Measurements from ENCODE around the gene HYAL3. TPM values are rescaled to one million over a fixed set of nuclear protein-coding genes. Genes with fewer than 3 reads are reported as not detected.

Gene HYAL3
- polyA plus RNA-seq, 1 donor from 2014 or later = 9.1 TPM

DNA sequence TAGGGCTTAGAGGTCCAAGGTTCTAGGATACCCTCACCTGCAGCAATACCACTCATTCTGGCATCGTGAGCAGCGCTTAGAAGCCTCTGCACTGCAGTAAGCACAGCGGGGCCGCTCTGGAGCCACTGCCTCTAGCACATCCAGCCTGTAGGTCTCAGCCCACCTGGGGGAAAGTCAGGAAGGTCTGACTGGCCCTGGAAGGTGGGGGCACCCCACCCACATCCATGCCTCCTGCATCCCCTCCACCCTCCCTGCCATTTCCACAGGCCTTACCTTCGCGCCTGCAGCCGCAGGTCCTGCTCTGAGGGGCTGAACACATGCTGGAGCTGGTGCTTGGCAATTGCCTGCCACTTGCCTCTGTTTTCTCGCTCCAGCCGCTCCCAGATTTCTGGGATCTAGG is 42.3 kb upstream of the HYAL3 start:
- H3K79me2 ChIP-seq (replicated peaks; ENCODE audit: insufficient read depth, low read length) = peaks cover 2% of the 10 kb centered on the region
- no peaks in the 10 kb centered on the region for H3K36me3 ChIP-seq (ENCODE audit: insufficient read depth, low read length)
- H3K9ac ChIP-seq (ENCODE audit: low read length) = no peak overlapping the region
- no peaks in the 10 kb centered on the region for H3K9me2 ChIP-seq (ENCODE audit: insufficient read depth, low read length)
- no peaks in the 10 kb centered on the region for H4K20me1 ChIP-seq (ENCODE audit: insufficient read depth)
- no peak overlapping the region for H3K4me2 ChIP-seq (ENCODE audit: low read length)
- H3K9me3 ChIP-seq (ENCODE audit: low read length) = no peaks in the 10 kb centered on the region
- H3F3A ChIP-seq (ENCODE audit: insufficient read depth, low read length, poor library complexity, severe bottlenecking) = no peaks in the 10 kb centered on the region
- no peak overlapping the region for H3K27ac ChIP-seq (ENCODE audit: low read length)
- H2AFZ ChIP-seq (ENCODE audit: low read depth, low read length) = no peak overlapping the region
- H3K27me3 ChIP-seq (ENCODE audit: insufficient read depth, low read depth, low read length) = peaks cover 43% of the 10 kb centered on the region
- H3K4me3 ChIP-seq (ENCODE audit: low read length) = no peak overlapping the region
- TF ChIP-seq, protein P1, sequence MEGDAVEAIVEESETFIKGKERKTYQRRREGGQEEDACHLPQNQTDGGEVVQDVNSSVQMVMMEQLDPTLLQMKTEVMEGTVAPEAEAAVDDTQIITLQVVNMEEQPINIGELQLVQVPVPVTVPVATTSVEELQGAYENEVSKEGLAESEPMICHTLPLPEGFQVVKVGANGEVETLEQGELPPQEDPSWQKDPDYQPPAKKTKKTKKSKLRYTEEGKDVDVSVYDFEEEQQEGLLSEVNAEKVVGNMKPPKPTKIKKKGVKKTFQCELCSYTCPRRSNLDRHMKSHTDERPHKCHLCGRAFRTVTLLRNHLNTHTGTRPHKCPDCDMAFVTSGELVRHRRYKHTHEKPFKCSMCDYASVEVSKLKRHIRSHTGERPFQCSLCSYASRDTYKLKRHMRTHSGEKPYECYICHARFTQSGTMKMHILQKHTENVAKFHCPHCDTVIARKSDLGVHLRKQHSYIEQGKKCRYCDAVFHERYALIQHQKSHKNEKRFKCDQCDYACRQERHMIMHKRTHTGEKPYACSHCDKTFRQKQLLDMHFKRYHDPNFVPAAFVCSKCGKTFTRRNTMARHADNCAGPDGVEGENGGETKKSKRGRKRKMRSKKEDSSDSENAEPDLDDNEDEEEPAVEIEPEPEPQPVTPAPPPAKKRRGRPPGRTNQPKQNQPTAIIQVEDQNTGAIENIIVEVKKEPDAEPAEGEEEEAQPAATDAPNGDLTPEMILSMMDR (IDR thresholded peaks at IDR 0.05; ENCODE audit: poor library complexity, severe bottlenecking) = no peak
- no peak for TF ChIP-seq SMC3 (conservative IDR thresholded peaks at IDR 0.05; ENCODE audit: poor library complexity)
- no peak for TF ChIP-seq TAF1 (IDR thresholded peaks at IDR 0.05; ENCODE audit: low read depth)
- no peak for TF ChIP-seq RAD21 (conservative IDR thresholded peaks at IDR 0.05)

DNA sequence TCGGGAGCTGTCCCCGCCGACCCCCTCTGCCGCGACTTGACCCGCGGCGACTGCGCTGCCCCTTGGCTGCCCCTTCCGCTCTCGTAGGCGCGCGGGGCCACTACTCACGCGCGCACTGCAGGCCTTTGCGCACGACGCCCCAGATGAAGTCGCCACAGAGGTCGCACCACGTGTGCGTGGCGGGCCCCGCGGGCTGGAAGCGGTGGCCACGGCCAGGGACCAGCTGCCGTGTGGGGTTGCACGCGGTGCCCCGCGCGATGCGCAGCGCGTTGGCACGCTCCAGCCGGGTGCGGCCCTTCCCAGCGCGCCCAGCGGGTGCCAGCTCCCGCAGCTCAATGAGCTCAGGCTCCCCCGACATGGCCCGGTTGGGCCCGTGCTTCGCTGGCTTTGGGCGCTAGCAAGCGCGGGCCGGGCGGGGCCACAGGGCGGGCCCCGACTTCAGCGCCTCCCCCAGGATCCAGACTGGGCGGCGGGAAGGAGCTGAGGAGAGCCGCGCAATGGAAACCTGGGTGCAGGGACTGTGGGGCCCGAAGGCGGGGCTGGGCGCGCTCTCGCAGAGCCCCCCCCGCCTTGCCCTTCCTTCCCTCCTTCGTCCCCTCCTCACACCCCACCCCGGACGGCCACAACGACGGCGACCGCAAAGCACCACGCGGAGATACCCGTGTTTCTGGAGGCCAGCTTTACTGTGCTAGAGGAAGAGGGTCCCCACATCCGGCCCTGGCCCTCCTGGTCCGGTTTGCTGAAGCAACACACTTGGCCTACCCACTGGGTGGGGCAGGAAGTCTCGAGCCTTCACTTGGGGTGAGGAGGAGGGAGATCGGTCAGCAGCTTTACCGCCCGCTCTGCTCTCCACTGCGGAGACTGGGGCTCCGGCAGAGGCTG is 41.5 kb upstream of the HYAL3 start, which contains the start of gene RASSF1:
TSS of gene RASSF1 (minus strand) at position 389 of the 882 bp plus-strand sequence. CDS start at position 358, 31 bp downstream.
- Histone ChIP-seq H3K9ac (ENCODE audit: low read length) (no peak within 1 kb of the TSS), H3K9me2 (ENCODE audit: insufficient read depth, low read length) (no peaks in the 10 kb centered on the region), H3K4me3 (ENCODE audit: low read length) (no peak within 1 kb of the TSS), H4K20me1 (ENCODE audit: insufficient read depth) (no peaks in the 10 kb centered on the region), H2AFZ (ENCODE audit: low read depth, low read length) (no peak within 1 kb of the TSS), H3K27me3 (ENCODE audit: insufficient read depth, low read depth, low read length) (peaks cover 42% of the 10 kb centered on the region), H3K9me3 (ENCODE audit: low read length) (no peaks in the 10 kb centered on the region), H3K36me3 (ENCODE audit: insufficient read depth, low read length) (no peaks in the 10 kb centered on the region), H3K79me2 (replicated peaks; ENCODE audit: insufficient read depth, low read length) (peaks cover 11% of the 10 kb centered on the region), H3K4me2 (ENCODE audit: low read length) (no peak within 1 kb of the TSS), H3F3A (ENCODE audit: insufficient read depth, low read length, poor library complexity, severe bottlenecking) (no peaks in the 10 kb centered on the region), H3K27ac (ENCODE audit: low read length) (no peak within 1 kb of the TSS)
- TF ChIP-seq RAD21 (conservative IDR thresholded peaks at IDR 0.05) (no peak), EP300 (conservative IDR thresholded peaks at IDR 0.05; ENCODE audit: poor library complexity, severe bottlenecking) (no peak), EZH2 (IDR thresholded peaks at IDR 0.05; ENCODE audit: borderline replicate concordance, insufficient read depth, low read length, poor library complexity, severe bottlenecking) (no peak), POLR2AphosphoS5 (IDR thresholded peaks at IDR 0.05) (no peak), SMC3 (conservative IDR thresholded peaks at IDR 0.05; ENCODE audit: poor library complexity) (no peak), TAF1 (IDR thresholded peaks at IDR 0.05; ENCODE audit: low read depth) (no peak), MXI1 (conservative IDR thresholded peaks at IDR 0.05; ENCODE audit: poor library complexity, severe bottlenecking) (no peak)
- TF ChIP-seq, protein P2, sequence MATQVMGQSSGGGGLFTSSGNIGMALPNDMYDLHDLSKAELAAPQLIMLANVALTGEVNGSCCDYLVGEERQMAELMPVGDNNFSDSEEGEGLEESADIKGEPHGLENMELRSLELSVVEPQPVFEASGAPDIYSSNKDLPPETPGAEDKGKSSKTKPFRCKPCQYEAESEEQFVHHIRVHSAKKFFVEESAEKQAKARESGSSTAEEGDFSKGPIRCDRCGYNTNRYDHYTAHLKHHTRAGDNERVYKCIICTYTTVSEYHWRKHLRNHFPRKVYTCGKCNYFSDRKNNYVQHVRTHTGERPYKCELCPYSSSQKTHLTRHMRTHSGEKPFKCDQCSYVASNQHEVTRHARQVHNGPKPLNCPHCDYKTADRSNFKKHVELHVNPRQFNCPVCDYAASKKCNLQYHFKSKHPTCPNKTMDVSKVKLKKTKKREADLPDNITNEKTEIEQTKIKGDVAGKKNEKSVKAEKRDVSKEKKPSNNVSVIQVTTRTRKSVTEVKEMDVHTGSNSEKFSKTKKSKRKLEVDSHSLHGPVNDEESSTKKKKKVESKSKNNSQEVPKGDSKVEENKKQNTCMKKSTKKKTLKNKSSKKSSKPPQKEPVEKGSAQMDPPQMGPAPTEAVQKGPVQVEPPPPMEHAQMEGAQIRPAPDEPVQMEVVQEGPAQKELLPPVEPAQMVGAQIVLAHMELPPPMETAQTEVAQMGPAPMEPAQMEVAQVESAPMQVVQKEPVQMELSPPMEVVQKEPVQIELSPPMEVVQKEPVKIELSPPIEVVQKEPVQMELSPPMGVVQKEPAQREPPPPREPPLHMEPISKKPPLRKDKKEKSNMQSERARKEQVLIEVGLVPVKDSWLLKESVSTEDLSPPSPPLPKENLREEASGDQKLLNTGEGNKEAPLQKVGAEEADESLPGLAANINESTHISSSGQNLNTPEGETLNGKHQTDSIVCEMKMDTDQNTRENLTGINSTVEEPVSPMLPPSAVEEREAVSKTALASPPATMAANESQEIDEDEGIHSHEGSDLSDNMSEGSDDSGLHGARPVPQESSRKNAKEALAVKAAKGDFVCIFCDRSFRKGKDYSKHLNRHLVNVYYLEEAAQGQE (IDR thresholded peaks at IDR 0.05; ENCODE audit: borderline replicate concordance) = no peak
- TF ChIP-seq, protein P1 (IDR thresholded peaks at IDR 0.05; ENCODE audit: poor library complexity, severe bottlenecking) = no peak
